ENCODE measurements around the gene ZNF592. TPM values are rescaled to one million over a fixed set of nuclear protein-coding genes. Genes with fewer than 3 reads are reported as not detected.
A peak's percentile ranks its signal among the peaks of the same experiment; 100 is the strongest.

Gene ZNF592
- total and polyA plus RNA-seq, 2 of the 13 experiments (the other 11 are each of a cell fraction or from before 2014, with no cell fraction given) = 8.2 to 9.8 TPM

GRCh38 chr15:84844964-84845363, 96.6 kb downstream of the ZNF592 start (continued):
- TF ChIP-seq CREB1 (IDR thresholded peaks at IDR 0.05) (no peak), CREB1 (CRISPR knock-in tag; IDR thresholded peaks at IDR 0.05) (no peak), EP300 (IDR thresholded peaks at IDR 0.05; ENCODE audit: low read depth in 2 of 2, low read length in 2 of 2) (peak in 1 of 2 experiments; percentile 63; a peak in 1 of 4 replicates), EP300 (CRISPR knock-in tag; IDR thresholded peaks at IDR 0.05; ENCODE audit: borderline replicate concordance) (no peak), ESRRA (CRISPR knock-in tag; IDR thresholded peaks at IDR 0.05; ENCODE audit: low read depth) (no peak), CREM (IDR thresholded peaks at IDR 0.05) (no peak), CREM (CRISPR knock-in tag; IDR thresholded peaks at IDR 0.05) (no peak), ZNF558 (CRISPR knock-in tag; IDR thresholded peaks at IDR 0.05; ENCODE audit: borderline replicate concordance) (no peak), PAXIP1 (CRISPR knock-in tag; conservative IDR thresholded peaks at IDR 0.05) (peak; percentile 89), ZNF282 (IDR thresholded peaks at IDR 0.05; ENCODE audit: partially characterized antibody) (no peak), SMAD9 (CRISPR knock-in tag; IDR thresholded peaks at IDR 0.05) (no peak), POLR2AphosphoS2 (IDR thresholded peaks at IDR 0.05; ENCODE audit: low read depth, low read length) (no peak), MIER3 (CRISPR knock-in tag; IDR thresholded peaks at IDR 0.05; ENCODE audit: borderline replicate concordance) (no peak), ZBTB49 (CRISPR knock-in tag; IDR thresholded peaks at IDR 0.05; ENCODE audit: borderline replicate concordance) (no peak), RARA (CRISPR knock-in tag; IDR thresholded peaks at IDR 0.05) (peak; percentile 37; the same call in 1 of the 2 replicates), DRAP1 (CRISPR knock-in tag; IDR thresholded peaks at IDR 0.05) (no peak), ZNF564 (CRISPR knock-in tag; IDR thresholded peaks at IDR 0.05) (no peak), KLF9 (CRISPR knock-in tag; IDR thresholded peaks at IDR 0.05; ENCODE audit: low read depth) (no peak), NFE2L1 (CRISPR knock-in tag; IDR thresholded peaks at IDR 0.05; ENCODE audit: borderline replicate concordance) (no peak), NFE2 (CRISPR knock-in tag; IDR thresholded peaks at IDR 0.05) (no peak), CBX2 (IDR thresholded peaks at IDR 0.05; ENCODE audit: low read depth, low read length) (no peak), CBX2 (CRISPR knock-in tag; IDR thresholded peaks at IDR 0.05; ENCODE audit: low read depth) (no peak), IKZF4 (CRISPR knock-in tag; IDR thresholded peaks at IDR 0.05; ENCODE audit: borderline replicate concordance, low read depth, not compliant biosample characterization) (no peak), ZNF841 (CRISPR knock-in tag; IDR thresholded peaks at IDR 0.05; ENCODE audit: borderline replicate concordance) (no peak), LCORL (IDR thresholded peaks at IDR 0.05) (no peak), LCORL (CRISPR knock-in tag; IDR thresholded peaks at IDR 0.05) (peak; percentile 83)
